ENCODE measurements around the gene PTPRN2.

PTPRN2 gene

GRCh38 chr7:157794746-157795065 lies 792.9 kb downstream of the PTPRN2 start:
- no peak for FAIRE-seq

GRCh38 chr7:157793973-157794745 lies 793.5 kb downstream of the PTPRN2 start:
- no peak for DNase-seq (ENCODE audit: insufficient read length, low spot score)
- FAIRE-seq: no peak
- no peak for TF ChIP-seq CTCF (IDR thresholded peaks at IDR 0.05; ENCODE audit: insufficient read depth, missing control alignments)

More at GRCh38 chr7:157794746-157795065, 792.9 kb downstream of the PTPRN2 start:
- no peak for DNase-seq (ENCODE audit: insufficient read length, low spot score)
- no peak for TF ChIP-seq CTCF (IDR thresholded peaks at IDR 0.05; ENCODE audit: insufficient read depth, missing control alignments)

GRCh38 chr7:157793087-157793353 lies 794.6 kb downstream of the PTPRN2 start:
- DNase-seq (ENCODE audit: insufficient read length, low spot score) (no peak), FAIRE-seq (no peak)
- no peak for TF ChIP-seq CTCF (IDR thresholded peaks at IDR 0.05; ENCODE audit: insufficient read depth, missing control alignments)

GRCh38 chr7:157792241-157793086 lies 795.2 kb downstream of the PTPRN2 start:
- FAIRE-seq: no peak
- no peak for TF ChIP-seq CTCF (IDR thresholded peaks at IDR 0.05; ENCODE audit: insufficient read depth, missing control alignments)
- DNase-seq (ENCODE audit: insufficient read length, low spot score): no peak

GRCh38 chr7:157791666-157792065 lies 796.0 kb downstream of the PTPRN2 start:
- no peak for DNase-seq (ENCODE audit: insufficient read length, low spot score)
- TF ChIP-seq CTCF (IDR thresholded peaks at IDR 0.05; ENCODE audit: insufficient read depth, missing control alignments): no peak
- no peak for FAIRE-seq

GRCh38 chr7:157791261-157791660 lies 796.4 kb downstream of the PTPRN2 start:
- no peak for FAIRE-seq
- no peak for DNase-seq (ENCODE audit: insufficient read length, low spot score)
- TF ChIP-seq CTCF (IDR thresholded peaks at IDR 0.05; ENCODE audit: insufficient read depth, missing control alignments): no peak

GRCh38 chr7:157789942-157790341 lies 797.7 kb downstream of the PTPRN2 start:
- FAIRE-seq (no peak), DNase-seq (ENCODE audit: insufficient read length, low spot score) (no peak)
- TF ChIP-seq CTCF (IDR thresholded peaks at IDR 0.05; ENCODE audit: insufficient read depth, missing control alignments): no peak
